Prostate gland (tissue), 2 donors: ENCODE data around the gene PCYOX1L. TPM values are rescaled to one million over a fixed set of nuclear protein-coding genes. Genes with fewer than 3 reads are reported as not detected.

Source experiments
- DNase-seq: peaks from one replicate; pipeline ENCODE4 v3.0.0-alpha.2; 2019; ENCODE audit warnings: low spot score
- H3K27ac ChIP-seq, 2 donors: fragments of 200-600 bp; sonication (generic); 2 replicates each; pipeline ENCODE4 v1.5.1; 2017 to 2019
- H3K27me3 ChIP-seq: fragments of 200-600 bp; sonication (generic); replicated peaks from 2 replicates; pipeline ENCODE4 v1.5.1; 2019; ENCODE audit not compliant: insufficient read depth
- H3K36me3 ChIP-seq, 2 donors: fragments of 200-600 bp; sonication (generic); 1 replicate in 1 of 2; 2 replicates in 1 of 2; pipeline versions ENCODE4 v1.5.1 to v1.8.1; 2017 to 2019
- H3K4me1 ChIP-seq: fragments of 200-600 bp; sonication (generic); replicated peaks from 2 replicates; pipeline ENCODE4 v1.5.1; 2019
- H3K4me3 ChIP-seq, 2 donors: fragments of 200-600 bp; sonication (generic); 2 replicates each; pipeline ENCODE4 v1.5.1; 2017 to 2019
- H3K9me3 ChIP-seq: fragments of 200-600 bp; sonication (generic); 2 replicates; pipeline ENCODE4 v1.5.1; 2017
- POLR2A ChIP-seq: fragments of 450-650 bp; IDR thresholded peaks from one replicate; pipeline ENCODE4 v1.6.1; 2016; ENCODE audit warnings: antibody characterized with exemption, mild to moderate bottlenecking
- POLR2AphosphoS5 ChIP-seq: sonication (generic); formaldehyde crosslinking; IDR thresholded peaks from one replicate; pipeline ENCODE4 v1.6.1; 2017; ENCODE audit warnings: antibody characterized with exemption
- WGBS: methylation state at CpG from one replicate; pipeline ENCODE4 v1.1.5; 2018; 5-methylcytosine and 5-hydroxymethylcytosine counted together
- intact Hi-C: fragments of 100-400 bp; cut with DNase I; formaldehyde crosslinking; loops from one replicate; pipeline ENCODE4 v1.14.2; 2022
- total RNA-seq, 2 donors: library from RNA; depleted of rRNA; stranded (reverse); fragments of >200 nt; gene quantifications; one replicate each; pipeline ENCODE4 v1.1.0, GENCODE V29; 2016
- TF ChIP-seq, protein P1 (sequence below), 4 experiments: fragments of 200-600 bp in 2 of 4; fragments of 450-650 bp in 2 of 4; sonication (generic) in 2 of 4; IDR thresholded peaks; 1 replicate in 3 of 4; 2 replicates in 1 of 4; pipeline ENCODE4 v1.5.1; 2016 to 2019; ENCODE audit warnings: antibody characterized with exemption in 4 of 4, mild to moderate bottlenecking in 2 of 4, moderate library complexity in 2 of 4

PCYOX1L gene
- total RNA-seq, 2 donors from 2014 or later = 7.7 to 20.7 TPM

DNA sequence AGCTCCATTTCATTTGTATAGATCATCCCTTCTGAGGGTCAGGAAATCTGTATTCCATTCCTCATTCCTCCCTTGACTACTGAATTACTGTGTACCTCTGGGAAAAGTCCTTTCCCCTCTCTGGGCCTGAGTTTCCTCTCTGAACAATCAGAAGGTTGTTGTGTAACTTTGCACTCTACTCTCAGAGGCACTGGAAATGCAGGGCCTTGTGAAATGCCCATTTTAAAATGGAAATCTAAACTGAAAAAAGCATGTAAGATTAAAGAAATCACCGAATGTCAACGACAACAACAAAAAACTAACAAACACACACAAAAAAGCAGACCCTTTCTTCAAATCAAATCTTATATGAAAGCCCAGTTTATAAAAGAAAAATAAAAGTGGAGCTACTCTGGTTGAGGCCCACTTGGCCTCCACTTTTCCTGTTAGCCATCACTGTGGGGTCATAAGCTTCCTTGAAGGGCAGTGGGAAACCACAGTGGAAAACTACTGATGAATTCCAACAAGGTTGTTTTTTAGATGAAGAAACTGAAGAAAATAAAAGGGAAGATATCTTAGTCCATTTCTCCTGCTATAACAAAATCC lies 34.1 kb upstream of the PCYOX1L start:
- DNase-seq = no peak
- WGBS = 84% methylated on average over 2 of the region's 2 CpGs
- Histone ChIP-seq H3K9me3 (no peaks in the 10 kb centered on the region), H3K27ac (no peak overlapping the region), H3K36me3 (no peaks in the 10 kb centered on the region), H3K4me1 (no peaks in the 10 kb centered on the region), H3K4me3 (no peak overlapping the region), H3K27me3 (no peaks in the 10 kb centered on the region)
- intact Hi-C loops = no loop called here
- TF ChIP-seq POLR2AphosphoS5 (no peak), POLR2A (no peak)
- TF ChIP-seq, protein P1, sequence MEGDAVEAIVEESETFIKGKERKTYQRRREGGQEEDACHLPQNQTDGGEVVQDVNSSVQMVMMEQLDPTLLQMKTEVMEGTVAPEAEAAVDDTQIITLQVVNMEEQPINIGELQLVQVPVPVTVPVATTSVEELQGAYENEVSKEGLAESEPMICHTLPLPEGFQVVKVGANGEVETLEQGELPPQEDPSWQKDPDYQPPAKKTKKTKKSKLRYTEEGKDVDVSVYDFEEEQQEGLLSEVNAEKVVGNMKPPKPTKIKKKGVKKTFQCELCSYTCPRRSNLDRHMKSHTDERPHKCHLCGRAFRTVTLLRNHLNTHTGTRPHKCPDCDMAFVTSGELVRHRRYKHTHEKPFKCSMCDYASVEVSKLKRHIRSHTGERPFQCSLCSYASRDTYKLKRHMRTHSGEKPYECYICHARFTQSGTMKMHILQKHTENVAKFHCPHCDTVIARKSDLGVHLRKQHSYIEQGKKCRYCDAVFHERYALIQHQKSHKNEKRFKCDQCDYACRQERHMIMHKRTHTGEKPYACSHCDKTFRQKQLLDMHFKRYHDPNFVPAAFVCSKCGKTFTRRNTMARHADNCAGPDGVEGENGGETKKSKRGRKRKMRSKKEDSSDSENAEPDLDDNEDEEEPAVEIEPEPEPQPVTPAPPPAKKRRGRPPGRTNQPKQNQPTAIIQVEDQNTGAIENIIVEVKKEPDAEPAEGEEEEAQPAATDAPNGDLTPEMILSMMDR (IDR thresholded peaks at IDR 0.05) = no peak

DNA sequence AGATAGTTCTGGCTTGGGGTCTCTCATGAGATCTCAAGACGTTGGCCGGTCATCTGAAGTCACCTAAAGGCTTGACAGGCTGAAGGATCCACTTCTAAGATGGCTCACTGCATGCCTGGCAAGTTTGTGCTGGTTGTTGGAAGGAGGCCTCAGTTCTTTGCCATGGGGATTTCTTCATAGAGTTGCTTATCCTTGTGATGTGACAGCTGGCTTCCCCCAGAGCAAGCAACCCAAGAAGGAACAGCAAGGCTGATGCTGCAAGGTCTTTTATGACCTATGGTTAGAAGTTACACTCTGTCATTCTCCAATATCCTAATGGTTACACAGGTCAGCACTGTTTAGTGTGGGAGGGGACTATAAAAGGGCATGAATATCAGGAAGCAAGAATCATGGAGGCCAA lies 33.2 kb upstream of the PCYOX1L start:
- DNase-seq = no peak
- 88% methylated on average over 2 of the region's 2 CpGs for WGBS
- intact Hi-C loops = no loop called here

DNA sequence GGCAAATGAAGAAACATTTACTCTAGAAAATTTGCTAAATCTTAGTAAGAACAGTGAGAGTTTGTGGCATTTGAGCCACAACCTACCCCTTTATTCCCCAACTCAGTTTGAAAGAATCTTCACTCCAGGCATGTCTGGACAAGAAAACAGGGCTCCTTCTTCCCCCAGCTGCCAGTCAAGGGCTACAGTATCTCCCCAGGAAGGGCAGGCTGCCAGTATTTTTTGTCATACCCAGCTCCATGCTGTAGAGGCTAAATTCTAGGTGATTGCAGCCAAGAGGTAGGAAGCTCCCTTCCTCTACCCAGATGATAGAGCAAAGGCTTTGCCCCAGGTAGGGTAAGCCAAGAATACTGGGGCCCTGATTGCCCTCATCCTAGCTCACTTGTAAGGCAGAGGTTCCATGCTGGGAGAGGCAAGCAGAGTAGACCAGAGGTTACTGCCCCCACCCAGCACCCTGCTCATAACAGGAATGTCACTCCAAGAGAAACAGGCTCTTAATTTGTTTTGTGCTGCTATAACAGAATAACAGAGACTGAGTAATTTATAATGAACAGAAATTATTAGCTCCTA lies 32.6 kb upstream of the PCYOX1L start:
- H3K4me3 ChIP-seq = no peak overlapping the region
- H3K36me3 ChIP-seq = no peaks in the 10 kb centered on the region
- H3K27ac ChIP-seq = no peak overlapping the region
- intact Hi-C loops = no loop called here
- no peaks in the 10 kb centered on the region for H3K27me3 ChIP-seq
- H3K4me1 ChIP-seq = no peaks in the 10 kb centered on the region
- no peak for DNase-seq
- TF ChIP-seq POLR2A (no peak), POLR2AphosphoS5 (no peak)
- TF ChIP-seq, protein P1 (IDR thresholded peaks at IDR 0.05) = no peak
- no peaks in the 10 kb centered on the region for H3K9me3 ChIP-seq

More for the DNA sequence above, 33.2 kb upstream of the PCYOX1L start:
- Histone ChIP-seq H3K4me3 (no peak overlapping the region), H3K27me3 (no peaks in the 10 kb centered on the region), H3K36me3 (no peaks in the 10 kb centered on the region), H3K9me3 (no peaks in the 10 kb centered on the region), H3K27ac (no peak overlapping the region), H3K4me1 (no peaks in the 10 kb centered on the region)
- TF ChIP-seq POLR2AphosphoS5 = no peak
- TF ChIP-seq POLR2A = no peak
- TF ChIP-seq, protein P1 (IDR thresholded peaks at IDR 0.05) = no peak

DNA sequence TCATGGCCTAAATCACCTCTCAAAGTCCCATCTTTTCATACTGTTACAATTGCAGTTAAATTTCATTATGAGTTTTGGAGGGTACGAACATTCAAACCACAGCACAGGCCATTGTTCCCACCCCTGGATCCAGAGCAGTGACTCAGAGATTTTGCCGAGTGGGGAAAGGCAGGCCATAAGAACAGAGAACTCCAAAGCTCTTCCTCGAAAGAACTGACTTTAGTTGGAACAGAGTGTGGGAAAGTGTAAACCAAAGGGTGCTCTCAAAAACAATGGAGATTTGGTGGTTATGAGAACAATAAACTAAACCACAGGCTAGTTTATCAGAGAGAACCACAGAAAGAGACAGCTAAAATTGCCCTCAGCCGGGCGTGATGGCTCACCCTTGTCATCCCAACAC lies 32.0 kb upstream of the PCYOX1L start:
- Histone ChIP-seq H3K9me3 (no peaks in the 10 kb centered on the region), H3K36me3 (no peaks in the 10 kb centered on the region), H3K4me3 (no peak overlapping the region), H3K27me3 (no peaks in the 10 kb centered on the region), H3K4me1 (no peaks in the 10 kb centered on the region), H3K27ac (no peak overlapping the region)
- TF ChIP-seq, protein P1 (IDR thresholded peaks at IDR 0.05) = no peak
- TF ChIP-seq POLR2AphosphoS5 (no peak), POLR2A (no peak)
- intact Hi-C loops = no loop called here
- WGBS = 90% methylated on average over 5 of the region's 5 CpGs
- no peak for DNase-seq

DNA sequence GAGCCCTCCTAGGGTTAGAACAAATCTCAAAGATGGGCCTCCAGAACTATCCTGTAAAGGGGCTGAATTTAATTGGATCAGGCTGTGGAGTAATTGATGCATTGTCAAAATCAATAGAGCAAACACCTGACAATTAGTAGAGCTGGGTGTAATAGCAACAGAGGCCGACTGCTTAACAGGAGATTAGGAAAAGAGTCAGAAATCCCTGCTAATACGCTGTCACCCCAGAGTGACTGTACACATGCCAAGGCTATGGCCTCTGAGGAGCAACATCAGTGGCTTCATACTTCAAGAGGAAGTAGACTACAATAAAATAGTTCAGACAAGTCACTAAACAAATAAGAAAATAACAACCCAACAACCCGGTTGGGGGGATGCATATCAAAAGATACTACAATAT lies 31.2 kb upstream of the PCYOX1L start:
- no peak overlapping the region for H3K4me3 ChIP-seq
- H3K36me3 ChIP-seq = no peaks in the 10 kb centered on the region
- TF ChIP-seq POLR2AphosphoS5 = no peak
- TF ChIP-seq POLR2A = no peak
- TF ChIP-seq, protein P1 (IDR thresholded peaks at IDR 0.05) = no peak
- H3K27me3 ChIP-seq = no peaks in the 10 kb centered on the region
- no peaks in the 10 kb centered on the region for H3K4me1 ChIP-seq
- WGBS = 75% methylated on average over 3 of the region's 3 CpGs
- intact Hi-C loops = no loop called here
- H3K9me3 ChIP-seq = no peaks in the 10 kb centered on the region
- no peak for DNase-seq
- H3K27ac ChIP-seq = no peak overlapping the region
